Naive B cell (primary cell): ENCODE data around the gene GSG1L. TPM values are rescaled to one million over a fixed set of nuclear protein-coding genes. Genes with fewer than 3 reads are reported as not detected.
A peak's percentile ranks its signal among the peaks of the same experiment; 100 is the strongest.

Experiments used
- ATAC-seq, 2 donors: fragments of 150-1000 bp; cut with Tn5 transposase; 2 replicates each; pipeline ENCODE4 v1.10.0; 2021; ENCODE audit warnings: low read depth in 2 of 2, mild to moderate bottlenecking in 2 of 2, moderate library complexity in 2 of 2
- DNase-seq: peaks from one replicate; pipeline ENCODE4 v3.0.0; 2022
- H3K27ac Mint-ChIP-seq, 6 donors: one replicate each; pipeline ENCODE4 v1.8.0; 2020 to 2022; ENCODE audit warnings: mild to moderate bottlenecking in 6 of 6, mixed read lengths in 6 of 6, moderate library complexity in 5 of 6, inconsistent platforms in 2 of 6
- H3K27me3 Mint-ChIP-seq, 3 donors: one replicate each; pipeline ENCODE4 v1.8.0; 2021 to 2022; ENCODE audit warnings: mixed read lengths in 3 of 3, mild to moderate bottlenecking in 1 of 3
- H3K36me3 Mint-ChIP-seq, 2 donors: one replicate each; pipeline ENCODE4 v1.8.0; 2020 to 2022; ENCODE audit warnings: mixed read lengths in 2 of 2, inconsistent platforms in 1 of 2, mild to moderate bottlenecking in 1 of 2
- H3K4me1 Mint-ChIP-seq, 3 donors: one replicate each; pipeline ENCODE4 v1.8.0; 2020 to 2022; ENCODE audit warnings: mixed read lengths in 3 of 3, inconsistent platforms in 1 of 3, mild to moderate bottlenecking in 1 of 3, moderate library complexity in 1 of 3
- H3K4me3 Mint-ChIP-seq, 8 donors: one replicate each; pipeline ENCODE4 v1.8.0; 2020 to 2022; ENCODE audit warnings: mild to moderate bottlenecking in 8 of 8, mixed read lengths in 8 of 8, moderate library complexity in 8 of 8, inconsistent platforms in 2 of 8
- H3K9me3 Mint-ChIP-seq, 7 donors: one replicate each; pipeline ENCODE4 v1.8.0; 2020 to 2022; ENCODE audit warnings: mixed read lengths in 7 of 7, mild to moderate bottlenecking in 5 of 7, inconsistent platforms in 2 of 7, moderate library complexity in 1 of 7
- polyA plus RNA-seq, 6 donors: library from polyadenylated mRNA; unstranded; fragments of 300-500 nt; fragmentation: Illumina TruSeq; gene quantifications; one replicate each; pipeline ENCODE4 v1.2.3, GENCODE V29; 2021; ENCODE audit warnings: low read depth in 6 of 6

GSG1L gene
- polyA plus RNA-seq, 6 donors from 2014 or later: not detected

GRCh38 chr16:27867122-27868110 lies 196.1 kb downstream of the GSG1L start:
- H3K36me3 Mint-ChIP-seq: peaks cover 0 to 27% of the 10 kb centered on the region in 2 donors
- H3K27me3 Mint-ChIP-seq: peaks cover 0 to 5% (median 4%) of the 10 kb centered on the region in 3 donors
- H3K4me3 Mint-ChIP-seq: no peak overlapping the region
- no peak overlapping the region for H3K27ac Mint-ChIP-seq
- ATAC-seq (no peak), DNase-seq (no peak)
- H3K9me3 Mint-ChIP-seq: peaks cover 19 to 54% (median 42%) of the 10 kb centered on the region in 7 donors
- peaks cover 0 to 13% (median 0%) of the 10 kb centered on the region in 3 donors for H3K4me1 Mint-ChIP-seq

GRCh38 chr16:27863377-27863776 lies 200.1 kb downstream of the GSG1L start:
- Mint-ChIP-seq H3K4me3 (no peak overlapping the region), H3K27me3 (peaks cover 0 to 4% (median 0%) of the 10 kb centered on the region in 3 donors), H3K9me3 (peaks cover 20 to 54% (median 38%) of the 10 kb centered on the region in 7 donors), H3K4me1 (peaks cover 0 to 13% (median 0%) of the 10 kb centered on the region in 3 donors), H3K36me3 (peaks cover 0 to 27% of the 10 kb centered on the region in 2 donors), H3K27ac (no peak overlapping the region)
- no peak for DNase-seq
- no peak for ATAC-seq

GRCh38 chr16:27862953-27863352 lies 200.6 kb downstream of the GSG1L start:
- peaks cover 0 to 4% (median 0%) of the 10 kb centered on the region in 3 donors for H3K27me3 Mint-ChIP-seq
- no peak overlapping the region for H3K27ac Mint-ChIP-seq
- H3K9me3 Mint-ChIP-seq: peaks cover 20 to 50% (median 34%) of the 10 kb centered on the region in 7 donors
- no peak for DNase-seq
- peaks cover 0 to 27% of the 10 kb centered on the region in 2 donors for H3K36me3 Mint-ChIP-seq
- no peak overlapping the region for H3K4me3 Mint-ChIP-seq
- H3K4me1 Mint-ChIP-seq: peaks cover 0 to 11% (median 0%) of the 10 kb centered on the region in 3 donors
- ATAC-seq: no peak

- Mint-ChIP-seq H3K9me3 (peaks cover 14 to 33% (median 23%) of the 10 kb centered on the region in 7 donors), H3K4me3 (no peak overlapping the region), H3K36me3 (peaks cover 0 to 19% of the 10 kb centered on the region in 2 donors), H3K4me1 (no peaks in the 10 kb centered on the region), H3K27me3 (peaks cover 0 to 4% (median 2%) of the 10 kb centered on the region in 3 donors), H3K27ac (no peak overlapping the region)
- DNase-seq: no peak
- ATAC-seq: no peak
These were observed 203.4 kb downstream of the GSG1L start for GRCh38 chr16:27860091-27860490.

- peak overlapping the region in 1 of 6 donors; percentile 36 for H3K27ac Mint-ChIP-seq
- H3K9me3 Mint-ChIP-seq: peaks cover 8 to 26% (median 18%) of the 10 kb centered on the region in 7 donors
- no peak overlapping the region for H3K4me3 Mint-ChIP-seq
- H3K4me1 Mint-ChIP-seq: no peaks in the 10 kb centered on the region
- DNase-seq (no peak), ATAC-seq (no peak)
- H3K27me3 Mint-ChIP-seq: peaks cover 0 to 5% (median 4%) of the 10 kb centered on the region in 3 donors
- peaks cover 0 to 16% of the 10 kb centered on the region in 2 donors for H3K36me3 Mint-ChIP-seq
These were observed 204.5 kb downstream of the GSG1L start for GRCh38 chr16:27859020-27859419.

- H3K9me3 Mint-ChIP-seq: peaks cover 0 to 8% (median 0%) of the 10 kb centered on the region in 7 donors
- no peak for DNase-seq
- H3K4me3 Mint-ChIP-seq: no peak overlapping the region
- H3K4me1 Mint-ChIP-seq: peaks cover 0 to 5% (median 0%) of the 10 kb centered on the region in 3 donors
- ATAC-seq: no peak
- peaks cover 8 to 41% (median 32%) of the 10 kb centered on the region in 3 donors for H3K27me3 Mint-ChIP-seq
- H3K27ac Mint-ChIP-seq: no peak overlapping the region
- no peaks in the 10 kb centered on the region for H3K36me3 Mint-ChIP-seq
These were observed 209.9 kb downstream of the GSG1L start for GRCh38 chr16:27853651-27854050.

- Mint-ChIP-seq H3K9me3 (peaks cover 0 to 4% (median 0%) of the 10 kb centered on the region in 7 donors), H3K27me3 (peaks cover 10 to 47% (median 37%) of the 10 kb centered on the region in 3 donors), H3K27ac (no peak overlapping the region), H3K4me1 (peaks cover 0 to 5% (median 0%) of the 10 kb centered on the region in 3 donors), H3K36me3 (no peaks in the 10 kb centered on the region), H3K4me3 (no peak overlapping the region)
- ATAC-seq (no peak), DNase-seq (no peak)
These were observed 210.4 kb downstream of the GSG1L start for GRCh38 chr16:27853101-27853500.

GRCh38 chr16:27852681-27853080 lies 210.8 kb downstream of the GSG1L start:
- Mint-ChIP-seq H3K4me1 (peaks cover 0 to 5% (median 0%) of the 10 kb centered on the region in 3 donors), H3K27me3 (peaks cover 10 to 49% (median 41%) of the 10 kb centered on the region in 3 donors), H3K9me3 (peaks cover 0 to 4% (median 0%) of the 10 kb centered on the region in 7 donors), H3K4me3 (no peak overlapping the region), H3K27ac (no peak overlapping the region), H3K36me3 (peaks cover 0 to under 1% of the 10 kb centered on the region in 2 donors)
- no peak for ATAC-seq
- DNase-seq: no peak

- Mint-ChIP-seq H3K9me3 (peaks cover 0 to 4% (median 2%) of the 10 kb centered on the region in 7 donors), H3K4me1 (peaks cover 0 to 5% (median 0%) of the 10 kb centered on the region in 3 donors), H3K27me3 (peaks cover 10 to 55% (median 47%) of the 10 kb centered on the region in 3 donors), H3K4me3 (no peak overlapping the region), H3K27ac (no peak overlapping the region), H3K36me3 (peaks cover 0 to 6% of the 10 kb centered on the region in 2 donors)
- no peak for ATAC-seq
- no peak for DNase-seq
These were observed 211.4 kb downstream of the GSG1L start for GRCh38 chr16:27852116-27852515.

GRCh38 chr16:27851586-27851985 lies 211.9 kb downstream of the GSG1L start:
- no peak overlapping the region for H3K27ac Mint-ChIP-seq
- DNase-seq (no peak), ATAC-seq (no peak)
- H3K4me3 Mint-ChIP-seq: no peak overlapping the region
- peaks cover 10 to 57% (median 48%) of the 10 kb centered on the region in 3 donors for H3K27me3 Mint-ChIP-seq
- H3K9me3 Mint-ChIP-seq: peaks cover 0 to 4% (median 2%) of the 10 kb centered on the region in 7 donors
- H3K4me1 Mint-ChIP-seq: peaks cover 0 to 5% (median 0%) of the 10 kb centered on the region in 3 donors
- H3K36me3 Mint-ChIP-seq: peaks cover 0 to 8% of the 10 kb centered on the region in 2 donors

GRCh38 chr16:27849621-27850020 lies 213.9 kb downstream of the GSG1L start:
- Mint-ChIP-seq H3K27ac (no peak overlapping the region), H3K9me3 (peaks cover 0 to 9% (median 2%) of the 10 kb centered on the region in 7 donors), H3K27me3 (peaks cover 10 to 64% (median 48%) of the 10 kb centered on the region in 3 donors), H3K4me1 (peaks cover 0 to 5% (median 0%) of the 10 kb centered on the region in 3 donors), H3K36me3 (peaks cover 0 to 8% of the 10 kb centered on the region in 2 donors), H3K4me3 (no peak overlapping the region)
- ATAC-seq (no peak), DNase-seq (no peak)

GRCh38 chr16:27847030-27847550 lies 216.4 kb downstream of the GSG1L start:
- Mint-ChIP-seq H3K4me1 (no peaks in the 10 kb centered on the region), H3K9me3 (peaks cover 0 to 9% (median 4%) of the 10 kb centered on the region in 7 donors), H3K4me3 (no peak overlapping the region), H3K27me3 (peaks cover 14 to 55% (median 41%) of the 10 kb centered on the region in 3 donors), H3K36me3 (peaks cover 0 to 8% of the 10 kb centered on the region in 2 donors), H3K27ac (no peak overlapping the region)
- DNase-seq (no peak), ATAC-seq (no peak)

GRCh38 chr16:27844826-27845225 lies 218.7 kb downstream of the GSG1L start:
- peaks cover 9 to 51% (median 24%) of the 10 kb centered on the region in 3 donors for H3K27me3 Mint-ChIP-seq
- peak overlapping the region in 1 of 6 donors; percentile 52 for H3K27ac Mint-ChIP-seq
- peaks cover 0 to 8% of the 10 kb centered on the region in 2 donors for H3K36me3 Mint-ChIP-seq
- no peak overlapping the region for H3K4me3 Mint-ChIP-seq
- no peak for ATAC-seq
- H3K9me3 Mint-ChIP-seq: peaks cover 0 to 9% (median 0%) of the 10 kb centered on the region in 7 donors
- no peaks in the 10 kb centered on the region for H3K4me1 Mint-ChIP-seq
- no peak for DNase-seq
